Neuron (in vitro differentiated cells): Measurements from ENCODE around the gene AGR2.

ENCODE experiments used
- H2AFZ ChIP-seq: one replicate; pipeline ENCODE4 v1.6.1; 2013; ENCODE audit warnings: low read depth, mild to moderate bottlenecking, inconsistent platforms, low read length, moderate library complexity
- H3K27me3 ChIP-seq: one replicate; pipeline ENCODE4 v1.6.1; 2013; ENCODE audit warnings: low read length; ENCODE audit not compliant: insufficient read depth
- H3K36me3 ChIP-seq: one replicate; pipeline ENCODE4 v1.6.1; 2013; ENCODE audit warnings: low read length; ENCODE audit not compliant: insufficient read depth
- H3K4me1 ChIP-seq: one replicate; pipeline ENCODE4 v1.6.1; 2013; ENCODE audit warnings: low read length; ENCODE audit not compliant: insufficient read depth
- H3K4me3 ChIP-seq: 2 replicates; pipeline ENCODE4 v1.5.1; 2013; ENCODE audit warnings: mild to moderate bottlenecking, low read length, moderate library complexity
- H3K9me3 ChIP-seq: one replicate; pipeline ENCODE4 v1.6.1; 2013; ENCODE audit warnings: low read length

The AGR2 gene

DNA sequence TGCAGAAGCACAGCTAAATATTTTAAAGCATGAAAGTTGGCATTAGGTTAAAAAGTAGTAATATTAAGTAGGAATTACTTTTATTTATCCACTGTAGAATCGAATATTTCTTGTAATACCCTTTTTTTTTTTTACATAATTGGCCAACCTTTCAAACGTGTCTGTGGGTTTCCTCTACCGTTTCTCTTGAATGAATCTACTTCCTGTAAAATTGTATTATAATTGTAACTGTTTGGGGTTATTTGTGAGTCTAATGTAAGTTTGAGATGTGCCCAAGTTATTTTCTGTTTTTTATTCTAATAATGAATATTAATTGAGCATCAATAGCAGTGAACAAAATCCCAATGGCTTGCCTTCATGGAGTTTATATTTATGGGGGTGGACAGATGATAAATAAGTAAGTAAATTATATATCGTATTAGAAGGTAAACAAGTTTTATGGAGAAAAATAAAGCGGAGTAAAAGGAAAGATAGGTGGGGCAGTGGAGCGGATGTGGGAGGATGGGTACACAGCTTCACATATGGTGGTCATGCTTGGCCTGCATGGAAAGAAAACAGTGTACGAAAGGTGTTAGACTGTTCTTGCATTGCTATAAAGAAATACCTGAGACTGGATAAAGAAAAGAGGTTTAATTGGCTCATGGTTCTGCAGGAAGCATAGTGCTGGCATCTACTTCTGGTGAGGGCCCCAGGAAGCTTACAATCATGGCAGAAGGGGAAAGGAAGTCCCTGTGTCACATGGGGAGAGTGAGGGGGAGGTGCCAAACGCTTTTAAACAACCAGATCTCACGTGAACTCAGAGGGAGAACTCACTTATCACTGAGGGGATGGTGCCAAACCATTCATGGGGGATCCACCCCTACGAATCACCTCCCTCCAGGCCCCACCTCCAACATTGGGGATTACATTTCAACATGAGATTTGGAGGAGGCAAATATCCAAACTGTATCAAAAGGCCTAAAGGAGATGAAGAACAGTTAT lies 45.9 kb downstream of the AGR2 start:
- H3K27me3 ChIP-seq: no peaks in the 10 kb centered on the region
- peaks cover 13% of the 10 kb centered on the region for H3K4me1 ChIP-seq
- no peaks in the 10 kb centered on the region for H3K36me3 ChIP-seq
- peaks cover 8% of the 10 kb centered on the region for H3K9me3 ChIP-seq
- no peak overlapping the region for H2AFZ ChIP-seq
- no peak overlapping the region for H3K4me3 ChIP-seq

DNA sequence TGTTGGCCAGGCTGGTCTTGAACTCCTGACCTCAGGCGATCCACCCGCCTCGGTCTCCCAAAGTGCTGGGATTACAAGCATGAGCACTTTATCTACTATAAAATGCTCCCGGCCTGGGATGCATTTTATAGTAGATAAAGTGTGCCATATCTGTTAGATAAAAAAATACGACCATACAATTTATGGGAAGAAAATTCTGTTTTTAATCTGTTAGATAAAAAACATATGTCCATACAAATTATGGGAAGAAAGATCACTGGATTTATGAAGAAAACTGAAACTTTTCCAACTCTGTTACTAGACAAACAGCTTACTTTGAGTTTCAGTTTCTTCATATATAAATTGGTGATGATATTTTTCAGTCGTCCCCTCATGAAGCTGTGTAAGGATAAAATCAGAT lies 46.8 kb downstream of the AGR2 start:
- H3K4me3 ChIP-seq: no peak overlapping the region
- no peak overlapping the region for H2AFZ ChIP-seq
- H3K36me3 ChIP-seq: no peaks in the 10 kb centered on the region
- H3K27me3 ChIP-seq: no peaks in the 10 kb centered on the region
- peaks cover 13% of the 10 kb centered on the region for H3K4me1 ChIP-seq
- peaks cover 6% of the 10 kb centered on the region for H3K9me3 ChIP-seq

DNA sequence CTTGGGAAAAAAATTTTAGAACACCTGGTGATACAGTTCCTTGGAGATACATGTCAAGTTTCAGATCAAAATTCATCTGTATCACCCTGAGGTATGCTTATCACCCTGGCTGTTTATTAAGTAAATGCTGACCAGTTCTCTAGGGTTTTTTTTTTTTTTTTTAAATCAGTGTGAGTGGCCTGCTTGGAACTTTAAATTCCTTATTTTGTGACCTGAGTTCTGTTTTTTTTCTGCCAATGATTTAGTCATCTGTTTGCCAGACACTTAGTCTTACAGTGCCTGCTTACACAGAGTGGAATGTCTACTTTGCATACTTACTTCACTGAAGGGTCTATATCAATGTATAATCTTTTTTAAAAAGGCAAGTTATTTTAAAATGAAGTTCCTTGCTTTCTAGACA lies 49.4 kb downstream of the AGR2 start:
- Histone ChIP-seq H3K4me3 (peak overlapping the region; percentile 80), H3K4me1 (peaks cover 13% of the 10 kb centered on the region), H3K9me3 (peaks cover 3% of the 10 kb centered on the region), H2AFZ (no peak overlapping the region), H3K36me3 (no peaks in the 10 kb centered on the region), H3K27me3 (no peaks in the 10 kb centered on the region)

DNA sequence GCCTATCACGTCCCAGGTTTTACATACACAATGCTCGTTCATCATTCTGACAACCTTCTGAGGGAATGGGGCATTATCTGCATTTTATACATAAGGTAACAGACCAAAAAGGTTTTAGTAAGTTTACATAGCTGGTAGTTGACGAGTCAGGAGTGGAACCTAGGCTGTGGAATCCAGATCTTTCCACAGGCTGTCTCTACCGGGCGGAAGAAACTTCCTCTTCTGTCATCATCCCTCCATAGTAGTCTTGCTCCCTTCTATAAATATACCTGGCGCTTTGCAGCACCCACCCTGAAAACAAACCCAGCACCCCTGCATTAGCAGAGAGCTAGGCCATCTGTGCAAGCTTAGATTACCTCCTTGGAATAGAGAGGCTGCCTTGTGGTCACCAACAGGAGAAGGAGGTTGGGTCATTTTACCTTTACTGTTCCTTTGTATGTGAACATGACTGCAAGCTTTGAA lies 49.9 kb downstream of the AGR2 start:
- Histone ChIP-seq H3K4me1 (peaks cover 13% of the 10 kb centered on the region), H3K4me3 (peak overlapping the region; percentile 80), H2AFZ (peak overlapping the region; percentile 65), H3K36me3 (no peaks in the 10 kb centered on the region), H3K9me3 (peaks cover 3% of the 10 kb centered on the region), H3K27me3 (no peaks in the 10 kb centered on the region)

DNA sequence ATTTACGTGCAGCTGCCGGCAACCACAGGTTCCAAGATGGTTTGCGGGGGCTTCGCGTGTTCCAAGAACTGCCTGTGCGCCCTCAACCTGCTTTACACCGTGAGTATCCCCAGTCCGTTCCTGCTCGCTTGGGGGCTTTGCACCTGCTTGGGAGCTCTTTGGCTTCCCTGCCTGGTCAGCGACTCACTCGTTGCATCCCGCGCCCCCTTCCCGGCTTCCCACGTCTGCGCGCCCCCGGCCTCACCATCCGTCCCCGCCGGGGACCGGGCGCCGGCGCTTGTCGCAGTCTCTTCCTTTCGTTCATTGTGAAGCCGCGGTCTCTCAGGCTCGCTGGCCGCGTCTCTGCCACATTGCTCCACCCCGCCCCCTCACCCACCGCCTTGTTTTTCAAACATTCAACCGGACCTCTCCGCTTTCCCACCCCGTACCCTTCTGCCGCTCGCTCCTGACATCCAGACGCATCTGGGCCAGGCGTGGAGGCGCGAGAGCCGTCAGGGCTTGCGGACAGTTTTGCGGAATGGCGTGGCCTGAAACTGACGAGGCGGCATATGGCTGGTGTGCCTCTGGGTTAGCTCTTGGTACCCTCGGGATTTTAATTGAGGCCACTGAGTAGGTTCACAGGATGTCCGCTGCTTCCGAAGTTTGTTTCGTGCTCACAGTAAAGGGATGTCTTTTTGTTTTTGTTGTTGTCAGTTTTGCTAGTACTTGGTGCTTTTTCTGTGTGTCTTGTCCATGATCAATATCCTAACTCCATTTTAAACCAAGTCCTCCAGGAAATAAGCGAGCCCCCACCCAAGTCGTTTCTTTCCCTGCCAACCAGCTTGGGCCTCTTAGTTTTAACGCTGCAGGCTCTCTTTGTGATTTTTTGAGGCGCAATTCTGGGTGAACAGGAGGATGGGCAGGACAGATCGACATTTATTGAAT lies 50.6 kb downstream of the AGR2 start:
- no peaks in the 10 kb centered on the region for H3K36me3 ChIP-seq
- H3K4me3 ChIP-seq: peak overlapping the region; percentile 80
- H2AFZ ChIP-seq: peak overlapping the region; percentile 65
- peaks cover 2% of the 10 kb centered on the region for H3K9me3 ChIP-seq
- no peaks in the 10 kb centered on the region for H3K27me3 ChIP-seq
- H3K4me1 ChIP-seq: peaks cover 13% of the 10 kb centered on the region

DNA sequence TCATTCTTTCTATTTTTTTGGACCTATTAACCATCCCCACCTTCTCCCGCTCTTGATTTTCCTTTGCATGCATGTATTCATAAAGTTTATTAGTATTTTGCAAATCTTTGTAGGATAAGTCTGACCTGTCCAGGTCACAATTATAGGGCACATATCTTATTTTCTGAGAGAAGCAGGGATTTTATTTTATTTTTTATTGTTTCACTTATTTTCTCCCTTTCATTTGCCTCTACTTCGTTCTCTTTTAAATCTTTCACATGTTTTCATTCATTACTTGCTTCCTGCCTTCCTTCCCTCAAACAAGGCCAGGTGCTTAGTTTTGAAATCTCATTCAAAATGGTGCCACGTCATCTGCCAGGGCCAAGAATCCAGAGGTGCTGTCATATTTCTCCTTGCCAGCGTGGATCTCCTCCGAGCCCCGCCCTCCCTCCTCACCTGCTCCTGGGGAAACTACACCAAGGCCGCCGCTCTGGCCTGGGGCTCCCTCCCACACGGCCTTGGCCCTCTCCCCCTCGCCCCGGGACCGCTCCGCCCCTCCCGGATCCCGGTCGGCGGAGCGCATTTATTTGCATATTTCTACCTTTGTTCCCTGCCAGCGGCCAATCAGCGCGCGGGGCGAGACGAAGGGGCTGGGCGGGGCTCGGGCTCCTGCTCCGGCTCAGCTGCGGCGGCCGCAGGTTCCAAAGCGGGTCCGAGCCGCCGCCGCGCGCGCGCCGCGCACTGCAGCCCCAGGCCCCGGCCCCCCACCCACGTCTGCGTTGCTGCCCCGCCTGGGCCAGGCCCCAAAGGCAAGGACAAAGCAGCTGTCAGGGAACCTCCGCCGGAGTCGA lies 51.5 kb downstream of the AGR2 start, which contains the start of gene TSPAN13:
Gene TSPAN13 (plus strand): TSS at position 654 of the 830 bp plus-strand sequence. CDS start 213 bp downstream, outside the sequence.
- H3K9me3 ChIP-seq: no peaks in the 10 kb centered on the region
- H3K27me3 ChIP-seq: no peaks in the 10 kb centered on the region
- no peaks in the 10 kb centered on the region for H3K36me3 ChIP-seq
- peak within 1 kb of the TSS; percentile 80 for H3K4me3 ChIP-seq
- H2AFZ ChIP-seq: peak within 1 kb of the TSS; percentile 65
- H3K4me1 ChIP-seq: peaks cover 17% of the 10 kb centered on the region

DNA sequence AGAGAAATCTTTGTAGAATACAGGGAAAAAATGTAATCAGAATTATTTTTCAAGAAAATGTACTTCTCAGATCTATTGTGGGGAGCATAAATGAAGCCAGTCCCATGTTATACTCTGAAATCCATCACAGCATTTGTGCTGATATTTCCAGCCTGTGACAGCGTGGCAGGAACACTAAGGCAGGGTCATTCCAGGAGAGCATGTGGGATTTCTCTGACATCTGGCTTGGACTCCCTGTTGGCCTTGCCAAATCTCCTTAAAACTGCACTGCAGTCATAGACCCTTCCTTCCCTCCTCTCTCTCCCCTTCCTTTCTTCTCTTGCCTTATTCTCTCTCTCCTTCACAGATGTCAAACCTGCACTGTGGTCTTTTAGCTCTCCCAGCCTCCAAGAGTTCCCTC lies 57.7 kb downstream of the AGR2 start:
- Histone ChIP-seq H3K36me3 (no peaks in the 10 kb centered on the region), H3K4me1 (peaks cover 25% of the 10 kb centered on the region)

DNA sequence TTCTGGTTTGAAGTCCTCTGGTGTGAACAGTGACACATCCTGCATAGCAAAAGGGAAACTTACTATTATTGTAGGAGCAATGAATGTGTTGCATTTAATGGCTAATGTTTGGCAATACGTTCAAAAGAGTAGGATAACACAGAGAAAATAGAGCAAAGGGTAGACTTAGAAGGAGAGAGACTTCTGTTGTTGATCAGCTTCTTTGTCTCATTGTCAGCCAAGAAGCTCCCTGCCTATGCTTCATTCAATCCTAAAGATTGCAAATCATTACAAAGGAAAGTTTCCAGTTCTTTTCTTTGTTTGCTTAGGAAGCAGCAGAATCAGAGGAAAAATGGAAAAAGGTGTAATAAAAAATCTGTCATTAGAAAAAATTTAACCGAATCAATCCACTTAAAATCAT lies 59.2 kb downstream of the AGR2 start:
- no peaks in the 10 kb centered on the region for H3K27me3 ChIP-seq
- no peak overlapping the region for H3K4me3 ChIP-seq
- H3K36me3 ChIP-seq: no peaks in the 10 kb centered on the region
- peaks cover 25% of the 10 kb centered on the region for H3K4me1 ChIP-seq
- peak overlapping the region; percentile 7 for H2AFZ ChIP-seq
- H3K9me3 ChIP-seq: no peaks in the 10 kb centered on the region

More for the DNA sequence above, 57.7 kb downstream of the AGR2 start:
- Histone ChIP-seq H2AFZ (no peak overlapping the region), H3K27me3 (no peaks in the 10 kb centered on the region), H3K9me3 (no peaks in the 10 kb centered on the region), H3K4me3 (no peak overlapping the region)

DNA sequence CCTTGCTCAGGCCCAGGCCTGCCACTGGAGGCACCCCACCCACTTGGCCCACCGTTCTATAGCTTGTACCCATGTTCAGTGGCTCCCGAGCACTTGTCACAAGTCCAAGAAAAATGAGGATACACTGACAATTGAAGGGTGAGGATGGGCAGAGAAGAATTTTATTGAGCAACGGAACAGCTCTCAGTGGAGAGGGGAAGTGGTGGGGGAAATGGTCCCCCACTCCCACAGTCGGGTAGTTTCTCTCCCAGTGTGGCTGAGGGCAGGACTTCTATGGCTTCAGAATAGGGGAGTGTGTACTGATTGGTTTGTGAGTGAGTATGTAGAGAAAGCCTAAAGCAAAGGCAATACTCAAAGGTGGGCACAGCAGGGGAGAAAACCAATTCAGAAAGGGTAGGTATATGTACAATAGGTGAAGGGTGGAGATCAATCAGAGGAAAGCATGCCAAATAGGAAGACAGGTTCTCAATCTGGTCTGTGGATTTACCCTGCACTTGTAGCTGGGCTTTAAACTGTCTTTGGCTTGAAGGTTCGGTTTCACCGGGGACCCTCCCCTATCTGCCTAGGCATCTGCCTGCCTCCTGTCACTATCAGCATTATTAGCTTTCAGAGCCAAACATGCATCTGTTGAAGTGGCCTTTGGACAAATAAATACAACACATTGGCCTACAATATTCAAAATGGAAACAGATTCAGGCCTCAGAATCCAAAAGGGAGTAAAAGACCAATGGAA lies 60.1 kb downstream of the AGR2 start:
- peak overlapping the region; percentile 7 for H2AFZ ChIP-seq
- H3K9me3 ChIP-seq: no peaks in the 10 kb centered on the region
- H3K4me3 ChIP-seq: no peak overlapping the region
- no peaks in the 10 kb centered on the region for H3K27me3 ChIP-seq
- peaks cover 25% of the 10 kb centered on the region for H3K4me1 ChIP-seq
- no peaks in the 10 kb centered on the region for H3K36me3 ChIP-seq

DNA sequence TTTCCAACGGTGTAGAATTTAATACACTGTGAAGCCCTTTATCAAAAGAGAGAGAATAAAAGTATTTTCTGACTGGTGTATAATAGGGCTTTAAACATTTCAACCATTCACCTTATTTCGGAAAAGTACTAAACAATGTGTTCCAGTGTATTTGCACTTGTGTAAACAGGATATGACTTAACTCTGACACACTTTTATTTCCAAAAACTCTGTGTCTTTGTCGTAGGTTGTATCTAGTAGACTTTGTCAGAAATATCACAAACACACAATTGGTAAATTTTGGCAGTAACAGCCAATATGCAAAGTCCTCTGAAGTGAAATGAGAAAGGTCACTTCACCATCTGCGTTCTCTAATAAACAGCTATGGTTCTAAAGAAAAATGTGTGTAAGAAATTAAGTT lies 61.6 kb downstream of the AGR2 start:
- Histone ChIP-seq H3K4me1 (peaks cover 21% of the 10 kb centered on the region), H3K36me3 (no peaks in the 10 kb centered on the region), H3K27me3 (no peaks in the 10 kb centered on the region), H3K4me3 (no peak overlapping the region), H2AFZ (no peak overlapping the region), H3K9me3 (no peaks in the 10 kb centered on the region)

DNA sequence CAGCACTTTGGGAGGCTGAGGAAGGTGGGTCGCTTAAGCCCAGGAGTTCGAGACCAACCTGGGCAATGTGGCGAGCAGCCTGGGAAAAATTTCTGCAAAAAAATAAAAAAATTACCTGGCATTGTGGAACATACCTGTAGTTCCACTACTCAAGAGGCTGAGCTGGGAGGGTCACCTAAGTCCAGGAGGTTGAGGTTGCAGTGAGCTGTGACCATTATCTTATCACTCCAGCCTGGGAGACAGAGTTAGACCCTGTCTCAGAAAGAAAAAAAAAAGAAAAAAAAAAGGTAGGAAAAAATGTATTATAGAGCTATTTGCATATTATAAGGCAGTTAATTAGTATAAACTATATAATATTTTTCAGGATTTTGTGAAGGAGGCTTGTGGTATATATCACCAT lies 62.3 kb downstream of the AGR2 start:
- H3K4me1 ChIP-seq: peaks cover 21% of the 10 kb centered on the region
- H3K27me3 ChIP-seq: no peaks in the 10 kb centered on the region
- H3K4me3 ChIP-seq: no peak overlapping the region
- no peaks in the 10 kb centered on the region for H3K36me3 ChIP-seq
- H2AFZ ChIP-seq: no peak overlapping the region
- no peaks in the 10 kb centered on the region for H3K9me3 ChIP-seq
